Activated CD8-positive, alpha-beta memory T cell treated with anti-CD3 and anti-CD28 coated beads, Interleukin-2, amount 10 ng/mL, durations not matched to agents 7 days and 5 days (primary cell): Measurements from ENCODE around the gene PDE11A. TPM values are rescaled to one million over a fixed set of nuclear protein-coding genes. Genes with fewer than 3 reads are reported as not detected.

Experiments
- ATAC-seq: fragments of 150-1000 bp; cut with Tn5 transposase; one replicate; pipeline ENCODE4 v1.10.0; 2021; ENCODE audit warnings: moderate library complexity
- CTCF ChIA-PET: fragments of 350-600 bp; sonication (Branson Sonifier 250); formaldehyde crosslinking; loops from one replicate; lab custom pipeline; 2021; ENCODE audit warnings: antibody characterized with exemption; lab: Charles Lee
- DNase-seq: peaks from one replicate; pipeline ENCODE4 v3.0.0-alpha.2; 2020
- H3K27ac Mint-ChIP-seq: one replicate; pipeline ENCODE4 v1.8.0; 2021; ENCODE audit warnings: mild to moderate bottlenecking, mixed read lengths
- H3K27me3 Mint-ChIP-seq: one replicate; pipeline ENCODE4 v1.8.0; 2021; ENCODE audit warnings: mixed read lengths
- H3K36me3 Mint-ChIP-seq: one replicate; pipeline ENCODE4 v1.8.0; 2021; ENCODE audit warnings: mild to moderate bottlenecking, mixed read lengths
- H3K4me1 Mint-ChIP-seq: one replicate; pipeline ENCODE4 v1.8.0; 2021; ENCODE audit warnings: mixed read lengths
- H3K4me3 Mint-ChIP-seq: one replicate; pipeline ENCODE4 v1.8.0; 2021; ENCODE audit warnings: mild to moderate bottlenecking, moderate library complexity, mixed read lengths
- H3K9me3 Mint-ChIP-seq: one replicate; pipeline ENCODE4 v1.8.0; 2022; ENCODE audit warnings: low read depth, mixed read lengths
- total RNA-seq, 2 experiments: library from RNA; stranded (reverse); gene quantifications; one replicate each; pipeline ENCODE4 v1.2.3, GENCODE V29; 2021

PDE11A gene
- total RNA-seq, 2 experiments from 2014 or later = not detected

GRCh38 chr2:178016612-178017011, 56.0 kb downstream of the PDE11A start:
- Mint-ChIP-seq H3K27me3 (peaks cover 2% of the 10 kb centered on the region), H3K27ac (no peak overlapping the region), H3K9me3 (no peaks in the 10 kb centered on the region), H3K36me3 (no peaks in the 10 kb centered on the region), H3K4me3 (no peak overlapping the region), H3K4me1 (no peaks in the 10 kb centered on the region)
- CTCF ChIA-PET = no interaction called here
- ATAC-seq = no peak
- DNase-seq = no peak

DNA sequence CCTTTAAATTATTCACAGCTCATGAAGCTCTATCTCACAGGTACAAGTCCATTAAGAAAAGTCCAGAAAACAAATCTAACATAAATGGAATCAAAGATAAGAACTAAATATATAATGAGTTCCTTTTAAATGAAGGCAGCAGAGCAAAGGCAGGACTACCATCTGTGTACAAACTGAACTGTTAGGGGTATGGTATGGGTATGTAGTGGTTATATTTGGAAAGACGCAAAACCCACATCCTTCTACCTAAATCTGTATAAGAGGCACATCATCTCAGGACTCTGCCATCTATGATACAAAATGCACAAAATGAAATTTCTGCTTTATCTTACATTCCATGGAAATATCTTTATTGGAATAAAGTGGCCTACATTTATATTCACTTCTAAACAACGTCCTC, 59.9 kb downstream of the PDE11A start:
- no peak overlapping the region for H3K4me3 Mint-ChIP-seq
- no peak for ATAC-seq

GRCh38 chr2:178009813-178010212, 62.8 kb downstream of the PDE11A start:
- Mint-ChIP-seq H3K27me3 (peaks cover 6% of the 10 kb centered on the region), H3K9me3 (no peaks in the 10 kb centered on the region), H3K27ac (no peak overlapping the region), H3K36me3 (no peaks in the 10 kb centered on the region), H3K4me1 (no peaks in the 10 kb centered on the region), H3K4me3 (no peak overlapping the region)
- ATAC-seq = no peak
- CTCF ChIA-PET = no interaction called here
- DNase-seq = no peak

More for the DNA sequence above, 59.9 kb downstream of the PDE11A start:
- Mint-ChIP-seq H3K27ac (no peak overlapping the region), H3K9me3 (no peaks in the 10 kb centered on the region), H3K27me3 (peaks cover 6% of the 10 kb centered on the region), H3K36me3 (no peaks in the 10 kb centered on the region), H3K4me1 (no peaks in the 10 kb centered on the region)
- CTCF ChIA-PET = no interaction called here
- DNase-seq = no peak

- no peak for DNase-seq
- no peak overlapping the region for H3K4me3 Mint-ChIP-seq
- CTCF ChIA-PET = no interaction called here
- no peaks in the 10 kb centered on the region for H3K4me1 Mint-ChIP-seq
- no peak for ATAC-seq
- H3K27me3 Mint-ChIP-seq = peaks cover 10% of the 10 kb centered on the region
- H3K27ac Mint-ChIP-seq = no peak overlapping the region
- no peaks in the 10 kb centered on the region for H3K36me3 Mint-ChIP-seq
- no peaks in the 10 kb centered on the region for H3K9me3 Mint-ChIP-seq
These were observed 63.8 kb downstream of the PDE11A start for GRCh38 chr2:178008636-178009289.

- Mint-ChIP-seq H3K36me3 (no peaks in the 10 kb centered on the region), H3K9me3 (no peaks in the 10 kb centered on the region), H3K27ac (no peak overlapping the region), H3K4me1 (no peaks in the 10 kb centered on the region), H3K4me3 (no peak overlapping the region), H3K27me3 (peaks cover 15% of the 10 kb centered on the region)
- CTCF ChIA-PET = no interaction called here
- ATAC-seq (no peak), DNase-seq (no peak)
These were observed 65.9 kb downstream of the PDE11A start for GRCh38 chr2:178006710-178007109.

- no peak for ATAC-seq
- peaks cover 20% of the 10 kb centered on the region for H3K27me3 Mint-ChIP-seq
- no peak overlapping the region for H3K4me3 Mint-ChIP-seq
- DNase-seq = no peak
- H3K36me3 Mint-ChIP-seq = no peaks in the 10 kb centered on the region
- no peak overlapping the region for H3K27ac Mint-ChIP-seq
- CTCF ChIA-PET = no interaction called here
- no peaks in the 10 kb centered on the region for H3K9me3 Mint-ChIP-seq
- no peaks in the 10 kb centered on the region for H3K4me1 Mint-ChIP-seq
These were observed 66.8 kb downstream of the PDE11A start for GRCh38 chr2:178005756-178006155.

- CTCF ChIA-PET = no interaction called here
- Mint-ChIP-seq H3K27ac (no peak overlapping the region), H3K9me3 (no peaks in the 10 kb centered on the region), H3K27me3 (peaks cover 33% of the 10 kb centered on the region), H3K4me3 (no peak overlapping the region), H3K36me3 (no peaks in the 10 kb centered on the region), H3K4me1 (no peaks in the 10 kb centered on the region)
- ATAC-seq = no peak
- DNase-seq = no peak
These were observed 70.5 kb downstream of the PDE11A start for GRCh38 chr2:178002038-178002437.

GRCh38 chr2:177998996-177999395, 73.6 kb downstream of the PDE11A start:
- no peaks in the 10 kb centered on the region for H3K4me1 Mint-ChIP-seq
- CTCF ChIA-PET = no interaction called here

GRCh38 chr2:177998006-177998405, 74.6 kb downstream of the PDE11A start:
- Mint-ChIP-seq H3K27ac (no peak overlapping the region), H3K4me3 (no peak overlapping the region), H3K36me3 (no peaks in the 10 kb centered on the region), H3K4me1 (no peaks in the 10 kb centered on the region), H3K27me3 (peaks cover 27% of the 10 kb centered on the region), H3K9me3 (no peaks in the 10 kb centered on the region)
- CTCF ChIA-PET = no interaction called here
- no peak for ATAC-seq
- no peak for DNase-seq

More at GRCh38 chr2:177998996-177999395, 73.6 kb downstream of the PDE11A start:
- no peak for ATAC-seq
- Mint-ChIP-seq H3K27me3 (peaks cover 32% of the 10 kb centered on the region), H3K27ac (no peak overlapping the region), H3K9me3 (no peaks in the 10 kb centered on the region), H3K4me3 (no peak overlapping the region), H3K36me3 (no peaks in the 10 kb centered on the region)
- no peak for DNase-seq

DNA sequence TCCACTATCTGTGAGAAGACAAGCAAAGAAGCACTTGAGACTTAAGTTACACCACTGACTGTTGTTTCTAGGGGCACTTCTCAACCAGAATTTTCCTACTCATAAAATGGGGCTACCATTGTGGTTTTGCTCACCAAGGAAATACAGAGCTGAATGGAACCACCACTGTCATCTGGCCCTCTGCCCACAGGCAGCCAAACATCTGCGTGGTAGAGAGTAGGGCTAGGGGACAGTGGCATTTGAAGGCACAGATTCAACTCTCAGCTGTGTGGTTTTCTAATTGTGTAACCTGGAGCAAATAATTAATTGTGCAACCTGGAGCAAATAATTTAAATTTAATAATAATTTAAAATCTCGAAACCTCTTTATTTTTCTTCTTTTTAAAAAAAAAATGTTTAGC, 79.6 kb downstream of the PDE11A start:
- no peak overlapping the region for H3K27ac Mint-ChIP-seq
- H3K9me3 Mint-ChIP-seq = no peaks in the 10 kb centered on the region
- no peaks in the 10 kb centered on the region for H3K36me3 Mint-ChIP-seq
- DNase-seq (no peak), ATAC-seq (no peak)
- CTCF ChIA-PET = no interaction called here
- H3K4me3 Mint-ChIP-seq = no peak overlapping the region
- no peaks in the 10 kb centered on the region for H3K4me1 Mint-ChIP-seq
- peaks cover 14% of the 10 kb centered on the region for H3K27me3 Mint-ChIP-seq

DNA sequence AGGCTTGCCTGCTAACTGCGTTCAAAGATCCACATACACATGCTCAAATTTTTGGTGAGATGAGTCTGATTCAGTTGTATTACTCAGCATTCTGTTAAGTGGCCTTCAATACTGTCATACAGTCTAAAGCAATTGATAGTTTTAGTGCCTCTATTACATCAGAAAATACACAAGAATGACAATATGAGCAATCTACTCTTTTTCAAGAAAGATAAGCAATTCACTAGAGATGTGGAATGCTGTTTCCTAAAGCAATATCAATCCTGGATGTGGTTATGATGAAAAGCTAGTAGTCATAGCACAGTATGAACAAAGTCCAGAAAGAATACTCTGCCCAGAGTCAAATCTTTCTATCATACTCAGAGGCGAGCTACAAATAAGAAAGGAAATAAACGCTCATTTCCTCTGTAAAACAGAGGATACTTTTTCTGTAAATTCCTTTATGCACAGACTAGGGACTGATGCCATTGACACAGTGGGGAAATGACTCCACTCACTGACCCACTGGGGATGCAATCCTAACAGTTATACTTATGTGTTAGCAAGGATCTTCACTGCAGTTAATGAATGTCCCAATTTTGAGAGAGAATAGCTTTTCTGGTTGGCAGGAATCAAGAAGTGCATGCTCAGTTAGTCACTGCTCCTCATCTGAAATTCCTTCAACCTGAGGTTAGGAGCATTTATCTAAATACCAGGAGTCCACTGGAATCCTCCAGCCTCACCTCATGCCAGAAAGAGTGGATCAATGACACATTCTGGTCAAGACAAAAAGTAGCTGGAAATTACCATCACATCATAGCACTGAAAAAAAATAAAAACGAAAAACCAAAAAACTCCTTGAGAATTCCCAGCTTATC, 83.3 kb downstream of the PDE11A start:
- no peak for ATAC-seq
- Mint-ChIP-seq H3K36me3 (no peaks in the 10 kb centered on the region), H3K27me3 (peaks cover 23% of the 10 kb centered on the region), H3K9me3 (no peaks in the 10 kb centered on the region), H3K4me1 (no peaks in the 10 kb centered on the region), H3K4me3 (no peak overlapping the region), H3K27ac (no peak overlapping the region)
- DNase-seq = no peak
- CTCF ChIA-PET = no interaction called here

DNA sequence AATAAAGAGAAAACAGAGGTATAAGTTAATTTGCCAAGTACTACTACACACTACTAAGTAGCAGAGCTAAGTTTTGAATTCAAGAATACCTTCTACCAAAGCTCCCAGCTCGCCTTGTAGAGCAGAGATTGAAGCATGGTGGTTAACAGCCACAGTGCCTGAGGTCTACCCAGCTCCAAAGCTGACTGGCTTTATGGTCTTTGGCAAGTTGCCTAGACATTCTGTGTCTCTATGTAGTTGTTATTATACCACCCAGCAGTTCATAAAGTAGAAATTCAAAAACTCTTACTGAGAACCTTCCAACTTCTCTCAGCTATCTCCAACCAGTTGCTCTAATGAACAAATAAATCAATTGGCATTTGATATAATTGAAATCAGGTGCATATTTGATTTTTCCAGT, 87.8 kb downstream of the PDE11A start:
- no peak overlapping the region for H3K4me3 Mint-ChIP-seq
- CTCF ChIA-PET = interaction anchor here (0.6 kb wide), 1 partner anchor 17 kb away, joined by 3 read pairs; no protein-coding TSS in a partner anchor
- H3K27me3 Mint-ChIP-seq = peaks cover 21% of the 10 kb centered on the region
- DNase-seq (no peak), ATAC-seq (no peak)
- H3K9me3 Mint-ChIP-seq = no peaks in the 10 kb centered on the region
- H3K4me1 Mint-ChIP-seq = no peaks in the 10 kb centered on the region
- no peak overlapping the region for H3K27ac Mint-ChIP-seq
- no peaks in the 10 kb centered on the region for H3K36me3 Mint-ChIP-seq

- DNase-seq = peak; percentile 44
- H3K27me3 Mint-ChIP-seq = peaks cover 21% of the 10 kb centered on the region
- H3K4me1 Mint-ChIP-seq = no peaks in the 10 kb centered on the region
- CTCF ChIA-PET = no interaction called here
- H3K36me3 Mint-ChIP-seq = no peaks in the 10 kb centered on the region
- peak; percentile 58 for ATAC-seq
- H3K27ac Mint-ChIP-seq = no peak overlapping the region
- H3K9me3 Mint-ChIP-seq = no peaks in the 10 kb centered on the region
- no peak overlapping the region for H3K4me3 Mint-ChIP-seq
These were observed 89.3 kb downstream of the PDE11A start for GRCh38 chr2:177983183-177983788.

- H3K27me3 Mint-ChIP-seq = no peaks in the 10 kb centered on the region
- CTCF ChIA-PET = no interaction called here
- no peaks in the 10 kb centered on the region for H3K4me1 Mint-ChIP-seq
- H3K9me3 Mint-ChIP-seq = no peaks in the 10 kb centered on the region
- H3K36me3 Mint-ChIP-seq = no peaks in the 10 kb centered on the region
- no peak overlapping the region for H3K4me3 Mint-ChIP-seq
- ATAC-seq (no peak), DNase-seq (no peak)
- no peak overlapping the region for H3K27ac Mint-ChIP-seq
These were observed 99.8 kb downstream of the PDE11A start for GRCh38 chr2:177972782-177973181.
